Glomerular visceral epithelial cell (primary cell): ENCODE results near the gene FRY.
A peak's percentile ranks its signal among the peaks of the same experiment; 100 is the strongest.

Experiments used
- DNase-seq: peaks from one replicate; pipeline ENCODE4 v3.0.0-alpha.2; 2016; ENCODE audit errors: extremely low spot score

The FRY gene

DNA sequence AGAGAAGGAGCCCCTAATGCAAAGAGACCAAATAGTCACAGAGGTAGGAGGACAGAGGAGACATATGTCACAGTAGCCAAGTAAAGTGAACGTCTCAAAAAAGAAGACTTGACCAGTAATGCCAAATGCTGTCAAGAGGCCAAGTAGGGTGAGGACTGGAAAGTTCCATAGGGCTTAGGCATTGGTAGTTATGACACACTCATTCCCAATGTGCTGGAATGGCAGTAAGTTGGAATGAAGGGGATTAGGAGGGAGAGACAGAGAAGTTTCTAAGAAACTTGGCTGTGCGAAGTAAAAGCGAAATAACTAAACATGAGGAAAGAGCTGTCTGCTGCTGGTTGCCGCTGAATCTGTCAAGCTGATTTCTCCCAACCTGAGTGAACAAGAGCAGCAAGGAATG is 14.9 kb upstream of the FRY start:
- DNase-seq: no peak

DNA sequence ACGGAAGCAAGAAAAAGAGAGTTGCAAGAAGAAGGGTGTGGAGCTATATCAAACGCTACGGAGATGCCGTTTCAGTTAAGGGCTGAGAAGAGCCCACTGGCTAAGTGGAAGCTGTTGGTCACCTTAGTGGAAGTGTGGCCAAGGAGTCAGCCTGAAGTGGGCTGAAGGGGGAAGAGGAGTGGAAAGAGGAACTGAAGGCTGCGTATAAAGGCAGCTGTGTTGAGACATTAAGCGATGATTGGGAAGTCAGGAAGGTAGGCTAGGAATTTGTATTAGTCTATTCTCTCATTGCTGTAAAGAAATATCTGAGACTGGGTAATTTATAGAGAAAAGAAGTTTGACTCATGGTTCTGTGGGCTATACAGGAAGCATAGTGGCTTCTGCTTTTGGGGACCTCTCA is 14.1 kb upstream of the FRY start:
- no peak for DNase-seq

- peak; percentile 42 for DNase-seq
Observed at GRCh38 chr13:32019612-32020233, 11.9 kb upstream of the FRY start.

- DNase-seq: no peak
Observed at GRCh38 chr13:32021785-32022184, 9.8 kb upstream of the FRY start.

- DNase-seq: no peak
Observed at GRCh38 chr13:32022311-32022710, 9.3 kb upstream of the FRY start.

- DNase-seq: no peak
Observed at GRCh38 chr13:32023096-32023495, 8.5 kb upstream of the FRY start.

GRCh38 chr13:32023698-32024097 is 7.9 kb upstream of the FRY start:
- DNase-seq: no peak

DNA sequence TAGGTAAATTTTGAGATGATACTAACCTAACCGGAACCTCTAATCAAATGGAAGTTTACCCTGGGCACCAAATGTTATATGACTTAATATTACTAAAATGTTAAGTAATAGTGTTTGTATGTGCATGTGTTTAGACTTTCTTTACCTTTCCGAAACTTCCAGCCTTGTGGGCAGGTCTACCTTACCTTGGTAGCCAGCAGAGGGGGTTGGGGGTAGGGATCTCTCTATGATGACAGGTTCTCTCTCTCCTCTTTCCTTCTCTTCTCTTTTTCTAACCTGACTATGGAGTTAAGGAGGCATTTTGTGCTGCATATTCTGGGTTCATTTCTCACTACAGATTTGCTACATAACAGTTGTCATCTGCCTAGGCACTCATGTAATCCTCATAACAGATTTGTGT is 6.8 kb upstream of the FRY start:
- no peak for DNase-seq

GRCh38 chr13:32025730-32026129 is 5.8 kb upstream of the FRY start:
- DNase-seq: no peak

DNA sequence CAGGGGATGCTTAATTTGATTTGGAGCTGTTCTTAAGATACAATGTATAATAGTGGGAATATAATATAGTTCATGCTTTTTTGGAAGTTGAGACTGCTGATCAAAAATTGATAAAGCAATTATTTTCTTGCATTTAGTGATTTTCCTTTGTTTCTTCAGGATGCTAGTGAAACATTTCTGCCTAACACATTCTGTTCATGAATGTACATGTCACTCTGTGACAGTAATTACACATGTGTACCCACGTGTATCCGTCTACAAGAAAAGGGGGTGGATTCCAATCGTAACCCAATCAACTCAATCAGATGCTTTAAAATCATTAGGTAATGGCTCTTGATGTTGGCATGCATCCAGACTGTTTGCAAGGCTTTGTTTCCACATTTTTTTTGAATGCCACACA is 5.0 kb upstream of the FRY start:
- no peak for DNase-seq

DNA sequence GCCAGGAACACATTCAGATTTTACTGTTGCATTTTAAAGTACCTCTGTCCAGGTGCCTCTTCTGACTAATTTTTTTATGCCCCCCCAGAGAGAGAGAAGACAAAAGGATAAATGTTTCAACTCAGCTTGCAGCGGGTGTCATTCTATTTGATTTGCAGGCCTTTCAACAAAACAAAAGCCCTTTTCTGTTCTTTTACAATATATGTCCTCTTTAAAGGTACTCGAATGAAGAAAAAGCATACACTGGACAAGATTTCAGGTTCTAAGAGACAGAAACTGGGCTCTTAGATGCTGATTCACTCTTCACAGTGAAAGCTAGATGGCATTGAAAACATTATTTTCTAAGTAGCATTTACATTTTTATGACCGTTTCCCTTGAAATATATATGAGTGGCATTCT is 2.9 kb upstream of the FRY start:
- no peak for DNase-seq

DNA sequence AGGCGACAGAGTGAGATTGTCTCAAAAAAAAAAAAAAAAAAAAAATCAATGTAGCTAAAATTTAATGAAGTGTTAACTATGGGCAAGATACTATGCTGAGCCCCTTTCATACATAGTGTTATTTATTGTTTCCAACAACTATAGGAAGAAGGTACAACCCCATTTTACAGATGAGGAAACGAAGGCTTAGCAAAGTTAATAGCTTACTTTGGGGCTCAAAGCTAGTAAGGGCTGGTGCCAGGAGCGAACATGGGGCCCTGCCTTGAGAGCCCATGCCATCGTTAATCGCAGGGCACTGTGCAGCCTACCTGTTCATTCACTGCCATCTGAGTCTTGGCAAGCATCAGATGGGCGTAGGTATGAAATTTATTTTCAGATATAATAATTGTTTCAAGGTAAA is 1.9 kb upstream of the FRY start:
- DNase-seq: no peak

DNA sequence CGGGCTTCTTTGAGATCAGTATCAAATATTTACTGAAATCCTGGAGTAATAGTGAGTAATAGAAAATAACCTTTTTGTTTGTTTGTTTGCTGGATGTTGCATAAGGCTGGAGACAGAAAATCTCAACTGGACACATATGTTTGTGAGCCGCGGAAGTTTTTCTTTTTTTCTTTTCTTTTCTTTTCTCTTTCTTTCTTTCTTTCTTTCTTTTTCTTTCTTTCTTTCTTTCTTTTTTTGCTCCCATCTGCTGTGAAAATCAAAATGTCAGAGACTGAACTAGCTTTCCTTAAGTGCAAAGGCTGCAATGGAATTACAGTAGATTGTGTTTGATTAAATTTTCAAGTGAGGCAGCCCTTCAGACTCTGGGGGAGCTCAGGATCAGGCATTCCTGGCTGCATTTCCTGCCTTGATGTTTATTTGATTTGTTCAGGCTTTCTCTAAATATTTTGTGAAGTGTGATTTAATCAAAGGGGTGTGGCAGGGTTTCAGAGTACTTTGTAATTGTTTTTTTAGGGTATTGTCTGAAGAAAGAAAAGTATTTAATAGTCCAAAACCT is 319 bp downstream of the FRY start:
- DNase-seq: no peak

DNA sequence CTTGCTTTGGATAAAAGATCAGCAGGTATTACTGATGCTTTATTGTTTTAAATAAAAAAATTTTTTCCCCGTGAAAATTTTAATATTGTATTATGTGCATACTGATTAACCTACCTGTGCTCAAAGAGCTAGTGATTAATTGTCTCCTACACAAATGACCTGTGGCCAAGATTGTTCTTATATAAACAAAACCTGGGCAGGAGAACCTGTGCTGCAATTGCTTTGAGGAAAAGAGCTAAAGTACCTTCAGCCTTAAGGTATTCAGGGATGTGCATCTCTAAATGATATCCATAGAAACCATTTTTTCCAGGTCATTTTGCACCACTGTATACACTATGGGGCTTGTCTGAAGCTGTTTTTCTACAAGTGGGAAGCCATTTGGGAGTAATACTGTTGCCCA is 1.2 kb downstream of the FRY start:
- no peak for DNase-seq

GRCh38 chr13:32033744-32034143 is 2.2 kb downstream of the FRY start:
- no peak for DNase-seq

DNA sequence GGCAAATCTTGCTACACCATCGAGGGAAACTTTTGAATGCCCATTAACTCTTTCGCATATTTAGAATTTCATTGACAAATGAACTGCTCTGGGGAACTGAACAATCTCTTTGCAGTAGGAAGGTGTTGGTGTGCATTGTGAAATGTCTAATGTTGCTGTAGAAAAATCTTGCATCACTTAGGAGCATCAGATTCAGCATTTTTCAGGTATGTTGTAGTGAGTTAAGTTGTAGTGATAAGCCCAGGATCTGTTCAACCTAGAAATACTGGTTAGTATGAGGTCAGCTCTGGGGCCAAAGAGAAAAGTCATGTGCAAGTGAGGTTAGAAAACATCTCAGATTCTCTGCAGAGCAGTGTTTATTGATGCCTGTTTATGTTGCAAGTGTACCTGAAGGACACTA is 4.1 kb downstream of the FRY start:
- no peak for DNase-seq

GRCh38 chr13:32036126-32036695 is 4.6 kb downstream of the FRY start:
- DNase-seq: no peak

- DNase-seq: no peak
Observed at GRCh38 chr13:32036757-32037156, 5.2 kb downstream of the FRY start.

DNA sequence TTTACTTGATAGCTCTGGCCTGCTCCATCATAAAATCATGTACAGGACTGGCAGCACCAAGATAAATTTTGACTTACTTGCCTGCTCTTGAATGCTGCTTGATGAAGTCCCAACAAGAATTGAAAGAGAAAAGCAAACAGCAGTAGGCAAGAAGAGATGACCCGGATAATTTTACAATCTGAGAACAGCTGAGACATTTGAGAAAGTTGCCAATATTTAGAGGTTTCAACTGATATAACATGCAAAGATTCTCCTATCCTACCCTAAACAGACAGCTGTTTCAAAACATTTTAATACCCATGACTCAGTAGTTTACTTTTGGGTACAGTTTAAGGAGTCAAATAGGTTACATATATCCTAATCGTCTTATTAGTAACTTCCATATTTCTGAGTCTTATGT is 5.9 kb downstream of the FRY start:
- DNase-seq: no peak

DNA sequence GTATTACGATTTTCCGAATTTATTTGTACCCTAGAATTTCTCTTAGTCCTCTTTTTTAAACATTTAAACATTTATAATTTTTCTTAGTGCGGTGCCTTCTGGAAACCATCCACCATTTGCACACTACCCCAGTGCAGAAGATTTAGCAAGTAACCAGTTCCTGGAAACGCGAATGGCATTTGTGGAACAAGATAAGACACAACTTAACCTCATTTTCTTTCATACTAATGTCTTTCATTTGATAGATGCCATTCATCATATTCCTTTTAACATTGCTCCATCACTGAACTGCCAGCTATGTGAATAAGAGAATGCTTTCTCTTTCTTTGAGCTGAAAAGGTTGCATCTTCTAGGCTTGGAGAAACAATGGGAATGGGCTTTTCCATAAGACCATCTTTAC is 6.8 kb downstream of the FRY start:
- DNase-seq: no peak

DNA sequence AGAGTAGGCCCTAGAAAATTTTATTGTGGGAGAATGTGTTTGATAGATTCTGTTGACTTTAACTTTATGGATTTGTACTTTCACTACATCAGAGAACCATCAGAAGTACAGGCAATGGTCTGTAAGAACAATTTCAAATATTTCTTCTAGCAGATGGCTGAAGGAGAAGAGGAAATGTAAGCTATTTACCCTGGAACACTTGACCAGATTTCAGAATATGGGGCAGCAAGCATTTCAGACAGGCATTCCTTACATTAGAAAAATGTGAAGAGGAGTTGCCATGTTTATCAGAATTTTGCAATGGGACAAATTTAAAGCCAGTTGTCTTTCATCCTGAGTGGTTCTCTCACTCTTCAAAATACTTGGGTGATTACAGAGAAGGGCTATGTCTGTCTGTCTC is 7.5 kb downstream of the FRY start:
- DNase-seq: no peak

DNA sequence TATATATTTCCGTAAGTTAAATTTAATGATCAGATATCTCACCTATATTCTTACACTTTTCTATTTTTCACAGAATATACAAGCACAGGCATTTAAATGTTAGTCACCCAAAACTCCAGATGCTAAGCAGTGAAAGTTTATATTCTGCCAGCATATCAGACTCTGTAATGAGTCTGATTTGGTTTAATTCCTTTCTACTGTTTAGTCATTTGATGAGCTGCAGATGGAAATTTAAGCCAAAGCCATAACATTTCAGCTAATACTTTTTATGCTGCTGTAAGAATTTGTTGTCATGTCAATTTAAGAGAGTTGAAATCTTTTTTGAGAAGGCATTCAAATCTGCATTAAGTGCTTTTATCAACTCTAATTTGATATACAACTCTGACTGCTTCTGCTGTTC is 8.0 kb downstream of the FRY start:
- no peak for DNase-seq

DNA sequence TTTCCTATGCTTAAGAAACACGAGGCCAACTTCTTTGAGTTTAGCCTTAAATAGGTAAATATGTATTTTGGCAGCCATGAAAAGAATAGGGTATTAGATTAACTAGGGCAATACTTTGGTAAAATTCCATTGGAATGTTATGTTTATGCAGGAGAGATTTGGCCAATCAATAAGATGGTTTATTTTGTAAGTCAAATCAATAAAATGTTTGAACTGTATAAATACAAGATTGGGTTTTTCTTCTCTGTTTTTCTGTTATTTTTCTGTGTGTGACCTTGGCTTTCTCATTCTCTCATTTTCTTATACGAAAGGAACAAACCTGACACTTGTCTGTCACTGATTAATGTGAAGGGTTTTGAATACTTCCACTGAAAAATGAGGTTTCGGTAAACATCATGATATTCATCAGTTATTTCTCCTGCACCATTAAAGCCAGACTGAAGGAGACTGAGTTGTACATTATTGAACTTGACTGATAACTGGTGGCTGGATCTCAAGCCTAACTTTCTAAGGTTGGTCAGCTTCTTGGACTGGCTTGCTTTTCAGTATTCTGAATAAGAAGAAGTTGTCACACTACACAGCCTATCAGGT is 8.6 kb downstream of the FRY start:
- DNase-seq: no peak

GRCh38 chr13:32040689-32041088 is 9.1 kb downstream of the FRY start:
- DNase-seq: no peak
